Measurements from ENCODE around the gene ABCA4. TPM values are rescaled to one million over a fixed set of nuclear protein-coding genes. Genes with fewer than 3 reads are reported as not detected.
"Not testable (repeated sequence)": the region's sequence is repeated elsewhere in the genome, so short reads cannot be mapped to it uniquely, and the experiment has no call there.

ABCA4 gene
- polyA plus RNA-seq, 4 donors: 4.7 to 13.2 (median 9.1) TPM

DNA sequence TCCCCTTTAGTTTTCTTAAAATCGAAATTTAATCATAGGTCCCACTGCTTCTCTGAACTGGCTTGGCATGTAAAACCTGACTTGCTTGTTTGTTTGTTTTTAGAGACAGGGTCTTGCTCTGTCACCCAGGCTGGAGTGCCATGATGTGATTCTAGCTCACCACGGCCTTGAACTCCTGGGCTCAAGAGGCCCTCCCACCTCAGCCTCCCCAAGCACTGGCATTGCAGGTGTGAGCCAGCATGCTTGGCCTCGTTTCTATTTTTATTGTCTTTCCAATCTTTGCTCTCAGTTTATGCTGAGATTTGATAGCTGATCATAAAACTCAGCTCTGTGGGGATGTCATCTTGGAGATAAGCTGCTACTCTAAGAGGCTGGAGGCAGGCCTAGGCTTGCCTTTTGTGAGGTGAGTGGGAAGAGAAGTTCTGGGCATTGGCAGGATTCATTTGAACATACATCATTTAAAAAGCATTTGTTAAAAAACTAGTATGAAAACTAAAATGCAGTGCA is 160.3 kb downstream of the ABCA4 start:
- DNase-seq (ENCODE audit: low read depth in 4 of 4, low spot score in 2 of 4): no peak

DNA sequence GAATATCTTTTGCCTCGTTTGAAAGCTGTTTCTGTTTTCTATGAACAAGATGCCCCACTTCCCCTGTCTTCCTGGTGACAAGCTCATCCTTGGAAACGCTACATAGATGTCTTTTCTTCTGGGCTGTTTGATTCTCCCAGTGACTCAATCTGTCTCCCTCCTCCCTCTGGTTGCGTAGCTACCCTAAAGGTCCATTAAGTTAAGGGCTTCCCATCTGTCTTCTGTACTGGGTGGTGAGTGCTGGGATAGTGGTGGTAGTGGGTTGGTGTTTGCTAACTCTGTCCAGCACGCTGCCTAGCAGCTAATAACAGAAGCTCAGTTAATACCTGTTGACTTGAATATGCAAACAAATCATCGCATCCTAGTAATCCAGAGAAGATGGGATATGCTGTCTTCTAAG is 161.5 kb downstream of the ABCA4 start:
- no peak for DNase-seq (ENCODE audit: low read depth in 4 of 4, low spot score in 2 of 4)

DNA sequence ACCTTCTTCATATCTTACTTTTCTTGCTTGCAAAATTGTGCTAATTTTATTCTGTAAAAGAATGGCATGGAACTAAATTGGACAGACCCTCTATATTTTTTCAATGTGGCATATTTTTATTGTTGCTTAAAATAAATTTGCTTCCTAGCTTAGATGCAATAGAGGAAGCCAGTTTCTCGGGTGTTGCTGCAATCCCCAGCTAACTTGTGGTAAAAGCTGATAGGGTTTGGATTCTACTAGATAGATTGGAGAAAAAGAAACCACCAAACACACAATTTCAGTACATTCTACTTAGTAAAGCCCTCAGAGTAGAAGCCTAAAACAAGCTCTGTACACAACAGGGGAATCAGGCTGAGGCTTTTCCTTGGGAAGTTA is 162.2 kb downstream of the ABCA4 start:
- no peak for DNase-seq (ENCODE audit: low read depth in 4 of 4, low spot score in 2 of 4)

DNA sequence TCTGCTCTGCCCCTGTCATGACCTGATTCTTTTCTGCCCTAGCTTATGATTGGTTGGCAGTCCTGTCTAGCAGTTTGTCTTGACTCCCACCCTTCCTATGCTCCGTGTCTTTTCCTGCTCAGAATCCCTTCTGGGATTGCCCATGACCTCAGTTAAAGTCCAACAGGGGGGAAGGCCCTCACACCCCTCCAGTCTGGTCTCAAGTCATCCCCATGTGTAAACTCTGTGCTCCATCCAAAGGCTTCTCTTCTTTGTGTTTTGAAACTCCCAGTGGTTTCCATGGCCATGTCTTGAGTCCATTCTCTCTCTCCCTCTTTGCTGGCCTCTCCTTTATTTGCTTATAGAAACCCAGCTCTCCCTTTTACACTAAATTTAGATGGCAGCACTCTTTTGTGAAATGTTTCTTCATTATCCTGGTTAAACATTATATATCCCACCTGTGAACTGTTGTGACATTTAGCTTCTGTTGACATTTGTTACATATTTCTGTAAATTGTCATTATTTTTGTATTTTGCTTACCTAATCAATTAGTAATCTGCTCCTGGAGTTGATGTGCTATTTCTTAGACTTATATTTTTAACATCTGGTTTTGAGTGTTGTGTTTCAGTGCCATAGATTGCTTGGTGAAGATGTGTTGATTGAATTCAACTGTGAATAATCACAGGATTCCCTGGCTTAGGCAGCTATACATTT is 162.8 kb downstream of the ABCA4 start:
- DNase-seq (ENCODE audit: low read depth in 4 of 4, low spot score in 2 of 4): no peak

DNA sequence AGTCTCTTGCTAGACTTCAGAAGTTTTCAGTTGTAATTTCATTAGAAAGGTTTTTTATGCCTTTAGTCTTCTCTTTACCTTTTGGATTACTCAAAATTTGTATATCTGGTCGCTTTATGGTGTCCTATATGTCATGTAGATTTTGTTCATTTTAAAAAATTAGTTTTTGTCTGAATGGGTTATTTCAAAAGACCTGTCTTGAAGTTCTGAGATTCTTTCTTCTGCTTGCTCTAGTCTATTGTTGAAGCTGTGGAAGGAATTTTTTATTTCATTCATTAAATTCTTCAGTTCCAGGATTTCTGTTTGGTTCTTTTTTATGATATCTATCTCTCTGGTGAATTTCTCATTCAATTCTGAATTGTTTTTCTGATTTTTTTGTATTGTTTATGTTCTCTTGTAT is 165.2 kb downstream of the ABCA4 start:
- DNase-seq (ENCODE audit: low read depth in 4 of 4, low spot score in 2 of 4): no peak

DNA sequence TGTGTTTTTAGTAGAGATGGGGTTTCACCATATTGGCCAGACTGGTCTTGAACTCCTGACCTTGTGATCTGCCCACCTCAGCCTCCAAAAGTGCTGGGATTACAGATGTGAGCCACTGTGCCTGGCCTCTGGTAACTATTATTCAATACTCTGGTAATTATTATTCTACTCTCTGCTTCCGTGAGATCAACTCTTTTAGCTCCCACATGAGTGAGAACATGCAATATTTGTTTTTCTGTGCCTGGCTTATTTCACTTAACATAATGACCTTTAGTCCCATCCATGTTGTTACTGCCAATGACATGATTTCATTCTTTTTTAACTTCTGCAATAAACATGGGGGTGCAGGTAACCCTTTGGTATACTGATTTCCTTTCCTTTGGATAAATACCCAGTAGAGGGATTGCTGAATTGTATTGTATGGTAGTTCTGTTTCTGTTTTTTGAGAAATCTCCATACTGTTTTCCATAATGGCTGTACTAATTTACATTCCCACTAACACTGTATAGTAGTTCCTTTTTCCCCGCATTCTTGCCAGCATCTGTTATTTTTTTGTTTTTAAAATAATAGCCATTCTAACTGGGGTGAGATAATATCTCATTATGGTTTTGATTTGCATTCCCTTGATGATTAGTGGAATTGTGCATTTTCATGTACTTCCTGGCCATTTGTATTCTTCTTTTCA is 173.8 kb downstream of the ABCA4 start:
- DNase-seq (ENCODE audit: low read depth in 4 of 4, low spot score in 2 of 4): not testable (repeated sequence)

Other genes starting within 250 kb of the ABCA4 start
- gene DNTTIP2, start 241.9 kb downstream of the ABCA4 start, polyA plus RNA-seq (ENCODE audit: insufficient read length in 4 of 4): 10 to 100 TPM; 58.7 to 87.8 (median 70.4) TPM
- 10 to 100 TPM in 3 of 4 donors, 1 to 10 TPM in 1; 9.3 to 13.8 (median 11.1) TPM for gene GCLM, start 211.7 kb downstream of the ABCA4 start, polyA plus RNA-seq (ENCODE audit: insufficient read length in 4 of 4)
- 10 to 100 TPM; 69.1 to 90.7 (median 80.4) TPM for gene ARHGAP29, start 116.4 kb upstream of the ABCA4 start, polyA plus RNA-seq (ENCODE audit: insufficient read length in 4 of 4)